DND-41 (cell line): ENCODE results near the gene HYCC2.

Experiments used
- ATAC-seq: fragments of 200-7000 bp; cut with Tn5 transposase; 3 replicates; pipeline ENCODE4 v1.9.1; 2021; ENCODE audit warnings: low read depth; ENCODE audit not compliant: insufficient read depth
- DNase-seq: peaks from one replicate; pipeline ENCODE4 v3.0.0-alpha.2; 2020
- H2AFZ ChIP-seq: 2 replicates; pipeline ENCODE4 v1.6.0; 2012; ENCODE audit warnings: low read depth, low read length
- H3K27ac ChIP-seq: 2 replicates; pipeline ENCODE4 v1.5.1; 2012; ENCODE audit warnings: low read length, inconsistent platforms
- H3K27me3 ChIP-seq: fragments of 200-600 bp; sonication (generic); 2 replicates; pipeline ENCODE4 v1.6.0; 2012; ENCODE audit warnings: low read length, mild to moderate bottlenecking, inconsistent platforms; ENCODE audit not compliant: insufficient read depth, poor library complexity
- H3K36me3 ChIP-seq: 2 replicates; pipeline ENCODE4 v1.5.1; 2012; ENCODE audit warnings: low read length, inconsistent platforms; ENCODE audit not compliant: insufficient read depth
- H3K4me1 ChIP-seq: 2 replicates; pipeline ENCODE4 v1.5.1; 2012; ENCODE audit warnings: mild to moderate bottlenecking, low read length; ENCODE audit not compliant: insufficient read depth
- H3K4me2 ChIP-seq: 2 replicates; pipeline ENCODE4 v1.6.0; 2012; ENCODE audit warnings: mild to moderate bottlenecking, moderate library complexity, low read length, inconsistent platforms; ENCODE audit not compliant: insufficient read depth
- H3K4me3 ChIP-seq, 2 experiments: fragments of 200-600 bp in 1 of 2; shearing (Covaris generic) in 1 of 2; 2 replicates each; pipeline ENCODE4 v1.5.1; 2012 to 2016; ENCODE audit warnings: inconsistent platforms in 2 of 2, low read length in 2 of 2, mild to moderate bottlenecking in 2 of 2, low read depth in 1 of 2, moderate library complexity in 1 of 2
- H3K79me2 ChIP-seq: 2 replicates; pipeline ENCODE4 v1.6.0; 2012; ENCODE audit warnings: low read length, inconsistent platforms; ENCODE audit not compliant: insufficient read depth
- H3K9ac ChIP-seq: 2 replicates; pipeline ENCODE4 v1.6.0; 2012; ENCODE audit warnings: low read depth, mild to moderate bottlenecking, inconsistent platforms, low read length, moderate library complexity
- H3K9me3 ChIP-seq: 2 replicates; pipeline ENCODE4 v1.5.1; 2012; ENCODE audit warnings: low read length, moderate library complexity, mild to moderate bottlenecking, inconsistent platforms; ENCODE audit not compliant: insufficient read depth, severe bottlenecking
- H4K20me1 ChIP-seq: 2 replicates; pipeline ENCODE4 v1.6.0; 2012; ENCODE audit warnings: low read length; ENCODE audit not compliant: insufficient read depth
- CTCF ChIP-seq: IDR thresholded peaks from 2 replicates; pipeline ENCODE4 v1.5.1; 2012; ENCODE audit warnings: borderline replicate concordance, low read length, moderate library complexity, mild to moderate bottlenecking; ENCODE audit not compliant: poor library complexity, severe bottlenecking; ENCODE audit errors: extremely low read depth
- EZH2 ChIP-seq: IDR thresholded peaks from 3 replicates; pipeline ENCODE4 v1.6.1; 2012; ENCODE audit warnings: borderline replicate concordance, low read depth, mild to moderate bottlenecking, moderate library complexity, low read length, inconsistent platforms; ENCODE audit not compliant: severe bottlenecking

The HYCC2 gene

DNA sequence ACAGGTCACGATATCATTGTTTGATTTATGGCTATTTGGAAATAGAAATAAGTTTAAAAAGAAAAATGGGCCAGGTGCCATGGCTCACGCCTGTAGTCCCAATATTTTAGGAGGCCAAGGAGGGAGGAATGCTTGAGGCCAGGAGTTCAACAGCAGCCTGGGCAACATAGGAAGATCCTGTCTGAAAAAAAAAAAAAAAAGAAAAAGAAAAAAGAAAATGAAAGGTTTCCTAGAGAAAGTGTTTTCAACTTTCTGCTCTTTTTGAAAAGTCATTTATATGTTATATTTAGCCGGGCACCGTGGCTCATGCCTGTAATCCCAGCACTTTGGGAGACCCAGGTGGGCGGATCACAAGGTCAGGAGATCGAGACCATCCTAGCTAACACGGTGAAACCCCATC is 3.5 kb upstream of the HYCC2 start:
- H4K20me1 ChIP-seq: no peaks in the 10 kb centered on the region
- H3K4me1 ChIP-seq: peaks cover 34% of the 10 kb centered on the region
- DNase-seq: no peak
- H3K27ac ChIP-seq: no peak overlapping the region
- H3K9me3 ChIP-seq: no peaks in the 10 kb centered on the region
- H3K27me3 ChIP-seq: no peaks in the 10 kb centered on the region
- H3K4me3 ChIP-seq: no peak overlapping the region
- no peak for TF ChIP-seq CTCF
- TF ChIP-seq EZH2: no peak
- H3K79me2 ChIP-seq: peaks cover 69% of the 10 kb centered on the region
- H2AFZ ChIP-seq: no peak overlapping the region
- no peak for ATAC-seq
- no peak overlapping the region for H3K4me2 ChIP-seq
- peaks cover 12% of the 10 kb centered on the region for H3K36me3 ChIP-seq
- no peak overlapping the region for H3K9ac ChIP-seq

GRCh38 chr2:201073071-201073470 is 1.6 kb upstream of the HYCC2 start:
- peak overlapping the region; percentile 83 to 85; a peak in 3 of 4 replicates for H3K4me3 ChIP-seq
- no peak for DNase-seq
- no peaks in the 10 kb centered on the region; the same call in 1 of the 2 replicates for H3K36me3 ChIP-seq
- H4K20me1 ChIP-seq: no peaks in the 10 kb centered on the region
- peak overlapping the region; percentile 63 for H3K9ac ChIP-seq
- H3K79me2 ChIP-seq: peaks cover 87% of the 10 kb centered on the region
- TF ChIP-seq CTCF: no peak
- TF ChIP-seq EZH2: no peak
- H3K27ac ChIP-seq: no peak overlapping the region
- no peaks in the 10 kb centered on the region for H3K27me3 ChIP-seq
- no peak for ATAC-seq
- peaks cover 53% of the 10 kb centered on the region for H3K4me1 ChIP-seq
- peak overlapping the region; percentile 89 for H3K4me2 ChIP-seq
- H3K9me3 ChIP-seq: no peaks in the 10 kb centered on the region
- H2AFZ ChIP-seq: no peak overlapping the region

GRCh38 chr2:201072201-201072530 is 695 bp upstream of the HYCC2 start:
- ATAC-seq (peak; percentile 5), DNase-seq (no peak)
- H3K27me3 ChIP-seq: no peaks in the 10 kb centered on the region

More at GRCh38 chr2:201072201-201072530, 695 bp upstream of the HYCC2 start:
- H3K36me3 ChIP-seq: no peaks in the 10 kb centered on the region; the same call in 1 of the 2 replicates
- TF ChIP-seq EZH2: no peak
- no peak for TF ChIP-seq CTCF
- H3K4me2 ChIP-seq: peak overlapping the region; percentile 89
- peaks cover 56% of the 10 kb centered on the region for H3K4me1 ChIP-seq
- H3K9me3 ChIP-seq: no peaks in the 10 kb centered on the region
- H4K20me1 ChIP-seq: no peaks in the 10 kb centered on the region
- H3K79me2 ChIP-seq: peaks cover 90% of the 10 kb centered on the region
- H2AFZ ChIP-seq: peak overlapping the region; percentile 81
- H3K4me3 ChIP-seq: peak overlapping the region; percentile 83 to 85
- peak overlapping the region; percentile 63 for H3K9ac ChIP-seq
- H3K27ac ChIP-seq: peak overlapping the region; percentile 92
